Hepatocyte (in vitro differentiated cells): ENCODE results near the gene FARP1.

Experiments
- CTCF ChIP-seq: fragments of 200-600 bp; sonication (generic); IDR thresholded peaks from 2 replicates; pipeline ENCODE4 v1.5.1; 2016; ENCODE audit warnings: antibody characterized with exemption, mild to moderate bottlenecking; ENCODE audit not compliant: poor library complexity
- EZH2 ChIP-seq: fragments of 200-600 bp; sonication (generic); IDR thresholded peaks from 2 replicates; pipeline ENCODE4 v1.6.1; 2016; ENCODE audit warnings: antibody characterized with exemption, mild to moderate bottlenecking, borderline replicate concordance
- EZH2phosphoT487 ChIP-seq: fragments of 200-600 bp; sonication (generic); IDR thresholded peaks from one replicate; pipeline ENCODE4 v1.6.1; 2018; ENCODE audit warnings: antibody characterized with exemption, mild to moderate bottlenecking, low read depth, moderate library complexity; ENCODE audit not compliant: unreplicated experiment, severe bottlenecking

GRCh38 chr13:98454389-98454881 is 311.5 kb downstream of the FARP1 start:
- TF ChIP-seq CTCF (no peak), EZH2 (no peak), EZH2phosphoT487 (no peak)
